ENCODE results near the gene NPHP4. TPM values are rescaled to one million over a fixed set of nuclear protein-coding genes. Genes with fewer than 3 reads are reported as not detected.

NPHP4 gene
- polyA plus RNA-seq, 1 of the 3 experiments (the other 2 are of a cell fraction) = 7.0 TPM

DNA sequence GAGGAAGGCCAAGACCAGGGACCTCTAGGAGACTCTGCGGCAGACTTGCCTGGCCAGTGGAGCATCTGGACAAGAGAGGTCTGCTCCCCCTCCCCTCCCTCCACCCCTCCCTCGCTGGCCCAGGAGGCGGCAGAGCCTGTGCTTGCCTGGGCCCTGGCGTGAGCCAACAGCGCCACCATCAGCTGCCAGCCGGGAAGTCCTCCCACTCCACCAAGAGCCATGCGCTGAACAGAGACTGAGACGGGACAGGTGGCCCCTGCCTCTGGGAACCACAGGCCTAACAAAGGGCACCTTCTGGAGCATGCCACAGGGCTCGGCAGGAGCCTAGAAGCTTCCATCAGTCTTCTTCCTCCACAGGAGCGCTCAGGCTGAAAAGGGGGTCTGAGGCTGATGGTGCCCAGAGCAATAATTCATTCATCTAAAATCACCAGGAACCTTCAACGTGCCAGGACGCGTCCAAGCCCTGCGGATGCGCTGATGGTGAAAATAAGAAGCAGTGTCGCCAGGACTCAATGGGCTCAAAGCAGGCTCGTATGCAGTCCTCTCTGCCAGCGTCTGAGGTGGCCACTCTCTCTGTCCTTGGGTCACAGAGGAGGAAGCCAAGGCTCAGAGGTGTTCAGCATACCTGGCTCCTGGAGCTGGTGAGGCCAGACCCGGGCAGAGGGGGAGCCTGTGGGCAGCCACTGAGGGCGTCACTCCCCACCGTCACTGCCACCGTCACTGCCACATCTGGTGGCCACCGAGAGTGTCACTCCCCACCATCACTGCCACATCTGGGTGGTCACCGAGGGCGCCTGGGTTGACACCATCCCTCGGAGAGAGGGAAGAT lies 161.2 kb downstream of the NPHP4 start:
- H4K20me1 ChIP-seq (ENCODE audit: insufficient read depth) = no peaks in the 10 kb centered on the region
- no peak overlapping the region for H3K4me3 ChIP-seq (ENCODE audit: low read depth in 2 of 2, low read length in 1 of 2)
- H3K9me2 ChIP-seq = no peaks in the 10 kb centered on the region
- ChIA-PET POLR2A (no interaction called here), CTCF (interaction anchor here (0.6 to 2.9 kb wide), 13 partner anchors 9 to 1175 kb away, joined by 3 to 21 read pairs (median 5); no protein-coding TSS in a partner anchor)
- no peaks in the 10 kb centered on the region for H3K9me3 ChIP-seq
- 61% methylated on average over 8 of the region's 26 CpGs for WGBS (ENCODE audit: low lambda C conversion rate)
- no peak overlapping the region for H3K9ac ChIP-seq
- DNase-seq = peak; percentile 83
- no peaks in the 10 kb centered on the region for H3K27me3 ChIP-seq (ENCODE audit: insufficient read depth)
- peaks cover 0 to 15% of the 10 kb centered on the region in 2 experiments; a peak in 1 of 4 replicates for H3K4me1 ChIP-seq (ENCODE audit: control insufficient read depth in 1 of 2, insufficient read depth in 2 of 2, low read depth in 1 of 2, low read length in 1 of 2)
- H3K36me3 ChIP-seq (replicated peaks in 1 of 2; ENCODE audit: control insufficient read depth in 1 of 2, insufficient read depth in 2 of 2, low read length in 1 of 2) = no peaks in the 10 kb centered on the region
- TF ChIP-seq FOXM1 (IDR thresholded peaks at IDR 0.05; ENCODE audit: low read depth) = no peak
- peak; percentile 76 for TF ChIP-seq RAD21 (IDR thresholded peaks at IDR 0.05; ENCODE audit: low read length)
- TF ChIP-seq SMC3 (IDR thresholded peaks at IDR 0.05; ENCODE audit: low read depth, low read length) = 0 out of 2 replicates have a peak, but pooled peaks have one; percentile 26
- TF ChIP-seq, protein P1, sequence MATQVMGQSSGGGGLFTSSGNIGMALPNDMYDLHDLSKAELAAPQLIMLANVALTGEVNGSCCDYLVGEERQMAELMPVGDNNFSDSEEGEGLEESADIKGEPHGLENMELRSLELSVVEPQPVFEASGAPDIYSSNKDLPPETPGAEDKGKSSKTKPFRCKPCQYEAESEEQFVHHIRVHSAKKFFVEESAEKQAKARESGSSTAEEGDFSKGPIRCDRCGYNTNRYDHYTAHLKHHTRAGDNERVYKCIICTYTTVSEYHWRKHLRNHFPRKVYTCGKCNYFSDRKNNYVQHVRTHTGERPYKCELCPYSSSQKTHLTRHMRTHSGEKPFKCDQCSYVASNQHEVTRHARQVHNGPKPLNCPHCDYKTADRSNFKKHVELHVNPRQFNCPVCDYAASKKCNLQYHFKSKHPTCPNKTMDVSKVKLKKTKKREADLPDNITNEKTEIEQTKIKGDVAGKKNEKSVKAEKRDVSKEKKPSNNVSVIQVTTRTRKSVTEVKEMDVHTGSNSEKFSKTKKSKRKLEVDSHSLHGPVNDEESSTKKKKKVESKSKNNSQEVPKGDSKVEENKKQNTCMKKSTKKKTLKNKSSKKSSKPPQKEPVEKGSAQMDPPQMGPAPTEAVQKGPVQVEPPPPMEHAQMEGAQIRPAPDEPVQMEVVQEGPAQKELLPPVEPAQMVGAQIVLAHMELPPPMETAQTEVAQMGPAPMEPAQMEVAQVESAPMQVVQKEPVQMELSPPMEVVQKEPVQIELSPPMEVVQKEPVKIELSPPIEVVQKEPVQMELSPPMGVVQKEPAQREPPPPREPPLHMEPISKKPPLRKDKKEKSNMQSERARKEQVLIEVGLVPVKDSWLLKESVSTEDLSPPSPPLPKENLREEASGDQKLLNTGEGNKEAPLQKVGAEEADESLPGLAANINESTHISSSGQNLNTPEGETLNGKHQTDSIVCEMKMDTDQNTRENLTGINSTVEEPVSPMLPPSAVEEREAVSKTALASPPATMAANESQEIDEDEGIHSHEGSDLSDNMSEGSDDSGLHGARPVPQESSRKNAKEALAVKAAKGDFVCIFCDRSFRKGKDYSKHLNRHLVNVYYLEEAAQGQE (IDR thresholded peaks at IDR 0.05; ENCODE audit: low read depth, low read length) = no peak
- H2AFZ ChIP-seq (ENCODE audit: low read depth) = no peak overlapping the region
- no peak overlapping the region for H3K4me2 ChIP-seq
- H3K79me2 ChIP-seq (ENCODE audit: insufficient read depth) = no peaks in the 10 kb centered on the region
- H3K27ac ChIP-seq (ENCODE audit: low read depth in 2 of 2, low read length in 1 of 2) = no peak overlapping the region; a peak in 1 of 4 replicates
- H3F3A ChIP-seq (replicated peaks; ENCODE audit: insufficient read depth) = no peaks in the 10 kb centered on the region

DNA sequence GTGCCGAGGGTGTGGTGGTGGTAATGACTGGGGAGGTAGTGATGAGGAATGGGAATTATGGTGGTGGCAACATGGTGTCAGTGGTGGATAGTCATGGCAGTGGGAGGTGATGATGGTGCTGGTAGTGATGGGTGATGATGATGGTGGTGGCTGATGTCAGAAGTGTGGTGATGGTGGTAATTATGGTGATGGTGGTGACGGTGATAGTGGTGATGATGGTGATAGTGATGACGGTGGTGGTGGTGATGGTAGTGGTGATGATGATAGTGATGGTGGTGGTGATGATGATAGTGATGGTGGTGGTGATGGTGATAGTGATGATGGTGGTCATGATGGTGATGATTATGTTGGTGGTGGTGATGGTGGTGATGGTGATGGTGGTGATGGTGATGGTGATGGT lies 162.8 kb downstream of the NPHP4 start:
- Histone ChIP-seq H3K4me2 (no peak overlapping the region), H3K36me3 (replicated peaks in 1 of 2; ENCODE audit: control insufficient read depth in 1 of 2, insufficient read depth in 2 of 2, low read length in 1 of 2) (no peaks in the 10 kb centered on the region), H3K9me2 (no peaks in the 10 kb centered on the region), H3K27ac (ENCODE audit: low read depth in 2 of 2, low read length in 1 of 2) (no peak overlapping the region), H3K9me3 (no peaks in the 10 kb centered on the region), H3K79me2 (ENCODE audit: insufficient read depth) (no peaks in the 10 kb centered on the region), H3K4me3 (ENCODE audit: low read depth in 2 of 2, low read length in 1 of 2) (no peak overlapping the region), H4K20me1 (ENCODE audit: insufficient read depth) (no peaks in the 10 kb centered on the region), H3K27me3 (ENCODE audit: insufficient read depth) (no peaks in the 10 kb centered on the region), H3K4me1 (ENCODE audit: control insufficient read depth in 1 of 2, insufficient read depth in 2 of 2, low read depth in 1 of 2, low read length in 1 of 2) (peaks cover 0 to 15% of the 10 kb centered on the region in 2 experiments; a peak in 1 of 4 replicates), H3F3A (replicated peaks; ENCODE audit: insufficient read depth) (no peaks in the 10 kb centered on the region), H3K9ac (no peak overlapping the region), H2AFZ (ENCODE audit: low read depth) (no peak overlapping the region)
- WGBS (ENCODE audit: low lambda C conversion rate) = 56% methylated on average over 3 of the region's 3 CpGs
- DNase-seq = no peak
- ChIA-PET POLR2A (no interaction called here), CTCF (no interaction called here)
- TF ChIP-seq RFX5 (IDR thresholded peaks at IDR 0.05; ENCODE audit: low read length) (no peak), GATA2 (CRISPR knock-in tag; IDR thresholded peaks at IDR 0.05) (no peak), FOXJ3 (CRISPR knock-in tag; IDR thresholded peaks at IDR 0.05) (no peak), RCOR1 (IDR thresholded peaks at IDR 0.05; ENCODE audit: low read length) (no peak)
